OCI-LY1 (cell line): ENCODE measurements around the gene NUP210L.

Source experiments
- EZH2 ChIP-seq: fragments of 200-600 bp; sonication (generic), shearing (Covaris generic); IDR thresholded peaks from 2 replicates; pipeline ENCODE4 v1.8.0; 2017; ENCODE audit warnings: borderline replicate concordance, mixed run types, mild to moderate bottlenecking, antibody characterized with exemption, low read length, moderate library complexity, mixed read lengths
- TF ChIP-seq, protein P1 (sequence below): fragments of 200-600 bp; sonication (generic), shearing (Covaris generic); IDR thresholded peaks from 2 replicates; pipeline ENCODE4 v1.5.1; 2017; ENCODE audit warnings: mild to moderate bottlenecking, antibody characterized with exemption, low read length, moderate library complexity, mixed read lengths

DNA sequence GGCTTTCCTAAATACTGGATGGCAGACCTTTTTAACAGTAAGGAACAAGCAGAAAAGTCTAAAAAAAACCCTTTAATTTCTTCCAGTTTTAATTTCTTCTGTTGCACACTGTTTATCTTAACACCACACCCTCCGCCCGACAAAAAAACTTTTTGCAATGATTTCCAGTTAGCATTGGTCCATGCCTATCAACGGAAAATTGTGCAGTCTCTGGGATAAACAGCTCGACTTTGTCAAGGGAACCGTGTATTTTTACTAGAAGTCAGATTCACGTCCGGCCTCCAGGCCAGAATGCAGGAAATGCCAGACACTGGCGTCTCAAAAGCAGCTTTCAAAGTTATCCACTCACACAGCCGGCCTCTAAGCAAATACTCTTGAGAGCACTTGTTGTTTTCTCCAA, 378 bp upstream of the NUP210L start:
- TF ChIP-seq, protein P1, sequence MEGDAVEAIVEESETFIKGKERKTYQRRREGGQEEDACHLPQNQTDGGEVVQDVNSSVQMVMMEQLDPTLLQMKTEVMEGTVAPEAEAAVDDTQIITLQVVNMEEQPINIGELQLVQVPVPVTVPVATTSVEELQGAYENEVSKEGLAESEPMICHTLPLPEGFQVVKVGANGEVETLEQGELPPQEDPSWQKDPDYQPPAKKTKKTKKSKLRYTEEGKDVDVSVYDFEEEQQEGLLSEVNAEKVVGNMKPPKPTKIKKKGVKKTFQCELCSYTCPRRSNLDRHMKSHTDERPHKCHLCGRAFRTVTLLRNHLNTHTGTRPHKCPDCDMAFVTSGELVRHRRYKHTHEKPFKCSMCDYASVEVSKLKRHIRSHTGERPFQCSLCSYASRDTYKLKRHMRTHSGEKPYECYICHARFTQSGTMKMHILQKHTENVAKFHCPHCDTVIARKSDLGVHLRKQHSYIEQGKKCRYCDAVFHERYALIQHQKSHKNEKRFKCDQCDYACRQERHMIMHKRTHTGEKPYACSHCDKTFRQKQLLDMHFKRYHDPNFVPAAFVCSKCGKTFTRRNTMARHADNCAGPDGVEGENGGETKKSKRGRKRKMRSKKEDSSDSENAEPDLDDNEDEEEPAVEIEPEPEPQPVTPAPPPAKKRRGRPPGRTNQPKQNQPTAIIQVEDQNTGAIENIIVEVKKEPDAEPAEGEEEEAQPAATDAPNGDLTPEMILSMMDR = no peak
- no peak for TF ChIP-seq EZH2
